DND-41 (cell line): Measurements from ENCODE around the gene COL4A1.

Experiments used
- ATAC-seq: fragments of 200-7000 bp; cut with Tn5 transposase; 3 replicates; pipeline ENCODE4 v1.9.1; 2021; ENCODE audit warnings: low read depth; ENCODE audit not compliant: insufficient read depth
- DNase-seq: peaks from one replicate; pipeline ENCODE4 v3.0.0-alpha.2; 2020
- H2AFZ ChIP-seq: 2 replicates; pipeline ENCODE4 v1.6.0; 2012; ENCODE audit warnings: low read depth, low read length
- H3K27ac ChIP-seq: 2 replicates; pipeline ENCODE4 v1.5.1; 2012; ENCODE audit warnings: low read length, inconsistent platforms
- H3K27me3 ChIP-seq: fragments of 200-600 bp; sonication (generic); 2 replicates; pipeline ENCODE4 v1.6.0; 2012; ENCODE audit warnings: low read length, mild to moderate bottlenecking, inconsistent platforms; ENCODE audit not compliant: insufficient read depth, poor library complexity
- H3K36me3 ChIP-seq: 2 replicates; pipeline ENCODE4 v1.5.1; 2012; ENCODE audit warnings: low read length, inconsistent platforms; ENCODE audit not compliant: insufficient read depth
- H3K4me1 ChIP-seq: 2 replicates; pipeline ENCODE4 v1.5.1; 2012; ENCODE audit warnings: mild to moderate bottlenecking, low read length; ENCODE audit not compliant: insufficient read depth
- H3K4me2 ChIP-seq: 2 replicates; pipeline ENCODE4 v1.6.0; 2012; ENCODE audit warnings: mild to moderate bottlenecking, moderate library complexity, low read length, inconsistent platforms; ENCODE audit not compliant: insufficient read depth
- H3K4me3 ChIP-seq, 2 experiments: fragments of 200-600 bp in 1 of 2; shearing (Covaris generic) in 1 of 2; 2 replicates each; pipeline ENCODE4 v1.5.1; 2012 to 2016; ENCODE audit warnings: inconsistent platforms in 2 of 2, low read length in 2 of 2, mild to moderate bottlenecking in 2 of 2, low read depth in 1 of 2, moderate library complexity in 1 of 2
- H3K79me2 ChIP-seq: 2 replicates; pipeline ENCODE4 v1.6.0; 2012; ENCODE audit warnings: low read length, inconsistent platforms; ENCODE audit not compliant: insufficient read depth
- H3K9ac ChIP-seq: 2 replicates; pipeline ENCODE4 v1.6.0; 2012; ENCODE audit warnings: low read depth, mild to moderate bottlenecking, inconsistent platforms, low read length, moderate library complexity
- H3K9me3 ChIP-seq: 2 replicates; pipeline ENCODE4 v1.5.1; 2012; ENCODE audit warnings: low read length, moderate library complexity, mild to moderate bottlenecking, inconsistent platforms; ENCODE audit not compliant: insufficient read depth, severe bottlenecking
- H4K20me1 ChIP-seq: 2 replicates; pipeline ENCODE4 v1.6.0; 2012; ENCODE audit warnings: low read length; ENCODE audit not compliant: insufficient read depth
- CTCF ChIP-seq: IDR thresholded peaks from 2 replicates; pipeline ENCODE4 v1.5.1; 2012; ENCODE audit warnings: borderline replicate concordance, low read length, moderate library complexity, mild to moderate bottlenecking; ENCODE audit not compliant: poor library complexity, severe bottlenecking; ENCODE audit errors: extremely low read depth
- EZH2 ChIP-seq: IDR thresholded peaks from 3 replicates; pipeline ENCODE4 v1.6.1; 2012; ENCODE audit warnings: borderline replicate concordance, low read depth, mild to moderate bottlenecking, moderate library complexity, low read length, inconsistent platforms; ENCODE audit not compliant: severe bottlenecking

The COL4A1 gene

DNA sequence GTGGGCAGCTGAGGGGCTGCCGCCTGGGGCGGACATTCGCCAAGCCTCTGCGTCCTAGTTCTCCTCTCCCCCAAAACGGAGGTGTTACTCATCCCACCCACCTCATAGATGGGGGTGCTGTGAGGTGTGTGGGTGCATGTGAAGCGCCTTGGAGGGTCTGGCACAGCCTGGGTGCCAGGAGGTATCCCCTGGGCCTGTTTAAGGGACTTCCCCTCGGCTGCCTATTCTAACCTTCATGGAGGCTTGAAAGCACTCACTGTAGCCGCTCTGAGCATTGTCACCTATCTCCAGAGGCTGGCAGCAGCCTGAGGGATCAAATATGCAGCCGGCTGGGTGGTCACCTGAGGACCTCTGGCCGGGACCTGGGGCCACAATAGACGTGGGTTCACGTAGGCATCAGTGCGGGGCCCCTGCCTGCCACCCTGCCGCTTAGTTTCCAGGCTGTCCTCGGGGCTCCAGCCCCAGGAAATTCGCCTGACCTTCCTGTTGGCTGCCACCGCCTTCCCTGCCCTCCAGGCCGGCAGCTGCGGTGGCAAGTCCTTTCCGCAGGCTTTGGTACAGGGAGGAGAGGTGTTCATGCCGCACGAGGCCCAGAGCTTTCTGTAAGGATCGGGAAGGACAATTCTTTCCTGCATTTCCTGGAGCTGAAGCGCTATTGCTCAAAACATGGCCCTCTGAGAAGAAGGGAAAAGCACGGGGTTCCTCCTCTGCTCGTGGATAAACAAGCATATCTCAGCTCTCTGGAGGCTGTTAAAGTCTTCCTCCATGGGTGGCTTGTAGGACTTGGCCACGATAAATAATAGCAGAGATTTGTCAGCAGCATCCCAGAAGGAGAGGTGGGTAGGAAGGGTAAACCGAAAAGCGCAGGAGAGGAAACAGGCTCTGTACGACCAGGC lies 4.7 kb upstream of the COL4A1 start:
- Histone ChIP-seq H3K79me2 (no peaks in the 10 kb centered on the region), H3K9me3 (no peaks in the 10 kb centered on the region), H3K4me3 (no peak overlapping the region), H4K20me1 (0 out of 2 replicates have a peak, but pooled peaks cover 2% of the 10 kb centered on the region), H3K27ac (no peak overlapping the region), H3K36me3 (no peaks in the 10 kb centered on the region), H2AFZ (no peak overlapping the region), H3K4me2 (no peak overlapping the region), H3K4me1 (no peaks in the 10 kb centered on the region), H3K9ac (no peak overlapping the region), H3K27me3 (peaks cover 34% of the 10 kb centered on the region)
- ATAC-seq (no peak), DNase-seq (no peak)
- TF ChIP-seq EZH2 (no peak), CTCF (no peak)

GRCh38 chr13:110310541-110311442 lies 3.8 kb upstream of the COL4A1 start:
- H3K27ac ChIP-seq = no peak overlapping the region
- no peak overlapping the region for H3K4me3 ChIP-seq
- no peak overlapping the region for H2AFZ ChIP-seq
- no peaks in the 10 kb centered on the region for H3K79me2 ChIP-seq
- peaks cover 31% of the 10 kb centered on the region for H3K27me3 ChIP-seq
- H3K4me1 ChIP-seq = no peaks in the 10 kb centered on the region
- no peak overlapping the region for H3K9ac ChIP-seq
- TF ChIP-seq CTCF (no peak), EZH2 (no peak)
- 0 out of 2 replicates have a peak, but pooled peaks cover 2% of the 10 kb centered on the region for H4K20me1 ChIP-seq
- no peaks in the 10 kb centered on the region for H3K9me3 ChIP-seq
- no peaks in the 10 kb centered on the region for H3K36me3 ChIP-seq
- no peak for DNase-seq
- ATAC-seq = no peak
- no peak overlapping the region for H3K4me2 ChIP-seq

DNA sequence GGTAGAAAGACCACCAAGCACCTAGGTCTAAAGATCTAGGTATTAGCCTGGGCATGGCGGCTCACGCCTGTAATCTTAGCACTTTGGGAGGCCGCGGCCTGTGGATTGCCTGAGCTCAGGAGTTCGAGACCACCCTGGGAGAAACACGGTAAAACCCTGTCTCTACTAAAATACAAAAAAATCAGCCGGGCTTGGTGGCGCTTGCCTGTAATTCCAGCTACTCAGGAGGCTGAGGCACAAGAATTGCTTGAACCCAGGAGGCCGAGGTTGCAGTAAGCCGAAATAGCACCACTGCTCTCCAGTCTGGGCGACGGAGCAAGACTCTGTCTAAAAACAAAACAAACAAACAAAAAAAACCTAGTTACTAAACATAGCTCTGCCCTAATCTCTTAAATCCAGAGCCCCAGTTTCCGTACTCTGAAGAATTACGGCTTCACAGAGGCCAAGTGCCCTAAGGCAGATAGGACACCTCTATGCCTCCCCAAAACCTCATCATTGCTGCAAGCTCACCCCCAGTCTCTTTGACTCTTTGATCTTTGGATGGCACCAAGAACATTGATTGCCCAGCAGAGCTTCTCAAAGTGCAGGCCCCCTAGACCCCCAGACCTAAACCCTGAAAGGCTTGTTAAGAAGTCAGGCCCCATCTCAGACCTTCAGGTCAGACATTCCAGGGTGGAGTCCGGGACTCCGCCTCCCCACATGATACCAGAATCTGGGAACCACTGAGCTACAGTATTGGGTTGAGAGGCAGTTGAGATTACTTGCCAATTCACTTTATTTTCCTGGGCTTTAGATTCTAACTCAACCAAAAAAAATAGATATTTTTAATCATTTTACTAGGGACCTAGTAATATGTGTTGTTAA lies 2.9 kb upstream of the COL4A1 start:
- TF ChIP-seq EZH2 (no peak), CTCF (no peak)
- H3K27me3 ChIP-seq = peaks cover 37% of the 10 kb centered on the region
- no peak overlapping the region for H3K9ac ChIP-seq
- no peak overlapping the region for H3K4me2 ChIP-seq
- 0 out of 2 replicates have a peak, but pooled peaks cover 2% of the 10 kb centered on the region for H4K20me1 ChIP-seq
- H2AFZ ChIP-seq = no peak overlapping the region
- DNase-seq = no peak
- H3K4me1 ChIP-seq = no peaks in the 10 kb centered on the region
- H3K36me3 ChIP-seq = no peaks in the 10 kb centered on the region
- no peak overlapping the region for H3K4me3 ChIP-seq
- no peaks in the 10 kb centered on the region for H3K79me2 ChIP-seq
- ATAC-seq = no peak
- no peak overlapping the region for H3K27ac ChIP-seq
- H3K9me3 ChIP-seq = no peaks in the 10 kb centered on the region
